ENCODE results near the gene PGLYRP3.

- TF ChIP-seq CTCF (IDR thresholded peaks at IDR 0.05): no peak
- TF ChIP-seq POLR2A (IDR thresholded peaks at IDR 0.05): no peak
- TF ChIP-seq POLR2AphosphoS5 (IDR thresholded peaks at IDR 0.05): no peak
- TF ChIP-seq EP300 (IDR thresholded peaks at IDR 0.05): no peak
These were observed 27.1 kb upstream of the PGLYRP3 start for GRCh38 chr1:153339802-153340201.
